ENCODE measurements around the gene COPS3.
"Not testable (repeated sequence)": the region's sequence is repeated elsewhere in the genome, so short reads cannot be mapped to it uniquely, and the experiment has no call there.

The COPS3 gene

GRCh38 chr17:17256316-17256715, 24.7 kb downstream of the COPS3 start:
- H3K27me3 ChIP-seq (ENCODE audit: control insufficient read depth, insufficient read depth, low read length), result no peaks in the 10 kb centered on the region
- H3K9ac ChIP-seq (ENCODE audit: low read length), result no peak overlapping the region
- no peaks in the 10 kb centered on the region for H3K4me1 ChIP-seq (ENCODE audit: control insufficient read depth, insufficient read depth, low read length)
- no peak overlapping the region for H3K4me3 ChIP-seq (ENCODE audit: low read length)
- H3K9me3 ChIP-seq (ENCODE audit: control insufficient read depth, low read length), result no peaks in the 10 kb centered on the region
- H3K36me3 ChIP-seq (ENCODE audit: control insufficient read depth, insufficient read depth, low read length), result peaks cover 13% of the 10 kb centered on the region

- not testable (repeated sequence) for H3K9ac ChIP-seq (ENCODE audit: low read length); H3K4me3 ChIP-seq (ENCODE audit: low read length); H3K9me3 ChIP-seq (ENCODE audit: control insufficient read depth, low read length); H3K4me1 ChIP-seq (ENCODE audit: control insufficient read depth, insufficient read depth, low read length); H3K27me3 ChIP-seq (ENCODE audit: control insufficient read depth, insufficient read depth, low read length)
- peaks cover 13% of the 10 kb centered on the region for H3K36me3 ChIP-seq (ENCODE audit: control insufficient read depth, insufficient read depth, low read length)
Measured at GRCh38 chr17:17255689-17256088, 25.4 kb downstream of the COPS3 start.

GRCh38 chr17:17254036-17254435, 27.0 kb downstream of the COPS3 start:
- no peak overlapping the region for H3K9ac ChIP-seq (ENCODE audit: low read length)
- H3K4me1 ChIP-seq (ENCODE audit: control insufficient read depth, insufficient read depth, low read length), result no peaks in the 10 kb centered on the region
- H3K4me3 ChIP-seq (ENCODE audit: low read length), result no peak overlapping the region
- H3K27me3 ChIP-seq (ENCODE audit: control insufficient read depth, insufficient read depth, low read length), result no peaks in the 10 kb centered on the region
- peaks cover 3% of the 10 kb centered on the region for H3K36me3 ChIP-seq (ENCODE audit: control insufficient read depth, insufficient read depth, low read length)
- no peaks in the 10 kb centered on the region for H3K9me3 ChIP-seq (ENCODE audit: control insufficient read depth, low read length)

- Histone ChIP-seq H3K27me3 (ENCODE audit: control insufficient read depth, insufficient read depth, low read length) (no peaks in the 10 kb centered on the region), H3K9me3 (ENCODE audit: control insufficient read depth, low read length) (no peaks in the 10 kb centered on the region), H3K4me1 (ENCODE audit: control insufficient read depth, insufficient read depth, low read length) (no peaks in the 10 kb centered on the region), H3K9ac (ENCODE audit: low read length) (no peak overlapping the region), H3K4me3 (ENCODE audit: low read length) (no peak overlapping the region), H3K36me3 (ENCODE audit: control insufficient read depth, insufficient read depth, low read length) (peaks cover 6% of the 10 kb centered on the region)
Measured at GRCh38 chr17:17253406-17253805, 27.6 kb downstream of the COPS3 start.

GRCh38 chr17:17252149-17252661, 28.8 kb downstream of the COPS3 start:
- H3K9me3 ChIP-seq (ENCODE audit: control insufficient read depth, low read length), result no peaks in the 10 kb centered on the region
- no peaks in the 10 kb centered on the region for H3K4me1 ChIP-seq (ENCODE audit: control insufficient read depth, insufficient read depth, low read length)
- no peak overlapping the region for H3K9ac ChIP-seq (ENCODE audit: low read length)
- no peaks in the 10 kb centered on the region for H3K27me3 ChIP-seq (ENCODE audit: control insufficient read depth, insufficient read depth, low read length)
- peaks cover 6% of the 10 kb centered on the region for H3K36me3 ChIP-seq (ENCODE audit: control insufficient read depth, insufficient read depth, low read length)
- no peak overlapping the region for H3K4me3 ChIP-seq (ENCODE audit: low read length)

- no peaks in the 10 kb centered on the region for H3K9me3 ChIP-seq (ENCODE audit: control insufficient read depth, low read length)
- H3K9ac ChIP-seq (ENCODE audit: low read length), result no peak overlapping the region
- no peak overlapping the region for H3K4me3 ChIP-seq (ENCODE audit: low read length)
- H3K4me1 ChIP-seq (ENCODE audit: control insufficient read depth, insufficient read depth, low read length), result no peaks in the 10 kb centered on the region
- no peaks in the 10 kb centered on the region for H3K27me3 ChIP-seq (ENCODE audit: control insufficient read depth, insufficient read depth, low read length)
- peaks cover 6% of the 10 kb centered on the region for H3K36me3 ChIP-seq (ENCODE audit: control insufficient read depth, insufficient read depth, low read length)
Measured at GRCh38 chr17:17246879-17247278, 34.2 kb downstream of the COPS3 start.

- H3K27me3 ChIP-seq (ENCODE audit: control insufficient read depth, insufficient read depth, low read length), result no peaks in the 10 kb centered on the region
- no peaks in the 10 kb centered on the region for H3K36me3 ChIP-seq (ENCODE audit: control insufficient read depth, insufficient read depth, low read length)
- no peaks in the 10 kb centered on the region for H3K9me3 ChIP-seq (ENCODE audit: control insufficient read depth, low read length)
- H3K4me1 ChIP-seq (ENCODE audit: control insufficient read depth, insufficient read depth, low read length), result no peaks in the 10 kb centered on the region
- no peak overlapping the region for H3K9ac ChIP-seq (ENCODE audit: low read length)
- H3K4me3 ChIP-seq (ENCODE audit: low read length), result no peak overlapping the region
Measured at GRCh38 chr17:17243163-17243562, 37.9 kb downstream of the COPS3 start.

GRCh38 chr17:17242246-17242645, 38.8 kb downstream of the COPS3 start:
- Histone ChIP-seq H3K9ac (ENCODE audit: low read length) (no peak overlapping the region), H3K4me1 (ENCODE audit: control insufficient read depth, insufficient read depth, low read length) (no peaks in the 10 kb centered on the region), H3K9me3 (ENCODE audit: control insufficient read depth, low read length) (no peaks in the 10 kb centered on the region), H3K27me3 (ENCODE audit: control insufficient read depth, insufficient read depth, low read length) (no peaks in the 10 kb centered on the region), H3K36me3 (ENCODE audit: control insufficient read depth, insufficient read depth, low read length) (no peaks in the 10 kb centered on the region), H3K4me3 (ENCODE audit: low read length) (no peak overlapping the region)

GRCh38 chr17:17241656-17242055, 39.4 kb downstream of the COPS3 start:
- no peaks in the 10 kb centered on the region for H3K4me1 ChIP-seq (ENCODE audit: control insufficient read depth, insufficient read depth, low read length)
- H3K9ac ChIP-seq (ENCODE audit: low read length), result no peak overlapping the region
- no peak overlapping the region for H3K4me3 ChIP-seq (ENCODE audit: low read length)
- no peaks in the 10 kb centered on the region for H3K9me3 ChIP-seq (ENCODE audit: control insufficient read depth, low read length)
- no peaks in the 10 kb centered on the region for H3K36me3 ChIP-seq (ENCODE audit: control insufficient read depth, insufficient read depth, low read length)
- H3K27me3 ChIP-seq (ENCODE audit: control insufficient read depth, insufficient read depth, low read length), result no peaks in the 10 kb centered on the region

GRCh38 chr17:17239832-17240231, 41.2 kb downstream of the COPS3 start:
- Histone ChIP-seq H3K36me3 (ENCODE audit: control insufficient read depth, insufficient read depth, low read length) (no peaks in the 10 kb centered on the region), H3K4me1 (ENCODE audit: control insufficient read depth, insufficient read depth, low read length) (peaks cover 10% of the 10 kb centered on the region), H3K9ac (ENCODE audit: low read length) (no peak overlapping the region), H3K27me3 (ENCODE audit: control insufficient read depth, insufficient read depth, low read length) (no peaks in the 10 kb centered on the region), H3K9me3 (ENCODE audit: control insufficient read depth, low read length) (no peaks in the 10 kb centered on the region), H3K4me3 (ENCODE audit: low read length) (no peak overlapping the region)

- Histone ChIP-seq H3K4me1 (ENCODE audit: control insufficient read depth, insufficient read depth, low read length) (peaks cover 10% of the 10 kb centered on the region), H3K36me3 (ENCODE audit: control insufficient read depth, insufficient read depth, low read length) (no peaks in the 10 kb centered on the region), H3K9me3 (ENCODE audit: control insufficient read depth, low read length) (no peaks in the 10 kb centered on the region), H3K4me3 (ENCODE audit: low read length) (peak within 1 kb of the TSS; percentile 58), H3K9ac (ENCODE audit: low read length) (peak within 1 kb of the TSS; percentile 99), H3K27me3 (ENCODE audit: control insufficient read depth, insufficient read depth, low read length) (no peaks in the 10 kb centered on the region)
Measured at GRCh38 chr17:17237026-17237799, 43.8 kb downstream of the COPS3 start, which contains the start of gene FLCN. Gene FLCN (minus strand): TSS chr17:17237168. CDS start chr17:17228137, 9,031 bp downstream.

- Histone ChIP-seq H3K4me3 (ENCODE audit: low read length) (peak overlapping the region; percentile 58), H3K27me3 (ENCODE audit: control insufficient read depth, insufficient read depth, low read length) (no peaks in the 10 kb centered on the region), H3K9ac (ENCODE audit: low read length) (peak overlapping the region; percentile 99), H3K36me3 (ENCODE audit: control insufficient read depth, insufficient read depth, low read length) (peaks cover 2% of the 10 kb centered on the region), H3K4me1 (ENCODE audit: control insufficient read depth, insufficient read depth, low read length) (peaks cover 16% of the 10 kb centered on the region), H3K9me3 (ENCODE audit: control insufficient read depth, low read length) (no peaks in the 10 kb centered on the region)
Measured at GRCh38 chr17:17236295-17237025, 44.6 kb downstream of the COPS3 start.

All from mucosa of stomach (tissue), 1 donor.